Gastroesophageal sphincter (tissue), 4 donors: ENCODE results near the gene POC1A. TPM values are rescaled to one million over a fixed set of nuclear protein-coding genes. Genes with fewer than 3 reads are reported as not detected.

Experiments
- ATAC-seq: fragments of 150-250 bp; one replicate; pipeline ENCODE4 v1.9.1; 2016; ENCODE audit warnings: mild to moderate bottlenecking, moderate library complexity
- H3K27ac ChIP-seq, 4 donors: fragments of 200-600 bp; sonication (generic) in 3 of 4; 1 replicate in 3 of 4; 2 replicates in 1 of 4; pipeline ENCODE4 v1.5.1; 2016 to 2019
- H3K27me3 ChIP-seq: fragments of 200-600 bp; sonication (generic); one replicate; pipeline ENCODE4 v1.5.1; 2019
- H3K36me3 ChIP-seq, 2 donors: fragments of 200-600 bp; sonication (generic); one replicate each; pipeline ENCODE4 v1.5.1; 2019; ENCODE audit warnings: control low read depth in 1 of 2
- H3K4me1 ChIP-seq, 3 donors: fragments of 200-600 bp; sonication (generic); 1 replicate in 2 of 3; 2 replicates in 1 of 3; pipeline ENCODE4 v1.5.1; 2016 to 2019; ENCODE audit warnings: control low read depth in 2 of 3
- H3K4me3 ChIP-seq, 2 donors: fragments of 200-600 bp; sonication (generic); one replicate each; pipeline ENCODE4 v1.5.1; 2019; ENCODE audit warnings: mild to moderate bottlenecking in 1 of 2, moderate library complexity in 1 of 2
- H3K9me3 ChIP-seq, 3 donors: fragments of 200-600 bp; sonication (generic); one replicate each; pipeline ENCODE4 v1.5.1; 2017 to 2019; ENCODE audit warnings: control low read depth in 2 of 3
- EP300 ChIP-seq: sonication (generic); formaldehyde crosslinking; IDR thresholded peaks from one replicate; pipeline ENCODE4 v1.6.1; 2017; ENCODE audit warnings: antibody characterized with exemption, mild to moderate bottlenecking
- POLR2A ChIP-seq, 2 donors: fragments of 450-650 bp; IDR thresholded peaks; one replicate each; pipeline ENCODE4 v1.6.1; 2017; ENCODE audit warnings: antibody characterized with exemption in 2 of 2, mild to moderate bottlenecking in 2 of 2, moderate library complexity in 1 of 2
- POLR2AphosphoS5 ChIP-seq: sonication (generic); formaldehyde crosslinking; IDR thresholded peaks from one replicate; pipeline ENCODE4 v1.6.1; 2017; ENCODE audit warnings: antibody characterized with exemption
- WGBS, 2 donors: methylation state at CpG; one replicate each; pipeline ENCODE4 v1.1.5; 2018; ENCODE audit warnings: low coverage in 1 of 2; 5-methylcytosine and 5-hydroxymethylcytosine counted together
- total RNA-seq, 4 donors: library from RNA; depleted of rRNA; stranded (reverse); fragments of >200 nt; gene quantifications; one replicate each; pipeline ENCODE4 v1.1.0, GENCODE V29; 2016
- TF ChIP-seq, protein P1 (sequence below), 4 experiments: fragments of 200-600 bp in 2 of 4; fragments of 450-650 bp in 2 of 4; sonication (generic) in 1 of 4; IDR thresholded peaks; one replicate each; pipeline ENCODE4 v1.5.1; 2017 to 2019; ENCODE audit warnings: antibody characterized with exemption in 4 of 4, mild to moderate bottlenecking in 2 of 4, moderate library complexity in 2 of 4

The POC1A gene
- total RNA-seq, 4 donors from 2014 or later, result 0.73 to 1.7 (median 0.93) TPM

DNA sequence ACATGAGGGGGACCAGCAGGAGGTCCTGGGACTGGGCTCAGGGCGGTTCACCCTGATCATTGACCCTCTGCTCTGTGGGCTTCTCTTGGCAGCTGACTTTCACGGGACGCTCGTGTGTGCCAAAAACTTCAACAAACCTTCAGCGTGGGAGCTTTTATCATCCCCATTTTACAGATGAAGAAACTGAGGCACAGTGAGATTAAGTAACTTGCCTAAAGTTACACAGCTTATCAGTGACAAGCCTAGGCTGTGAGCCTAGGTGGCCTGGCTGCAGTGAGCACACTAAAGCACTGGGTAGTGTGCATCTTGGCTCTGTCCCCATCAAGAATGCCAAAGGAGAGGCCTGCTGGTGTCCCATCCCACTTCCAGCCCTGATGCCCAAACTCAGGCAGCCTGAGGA is 74.3 kb downstream of the POC1A start:
- H3K27ac ChIP-seq, result no peak overlapping the region
- H3K36me3 ChIP-seq, result no peaks in the 10 kb centered on the region
- H3K27me3 ChIP-seq, result no peaks in the 10 kb centered on the region
- TF ChIP-seq, protein P1, sequence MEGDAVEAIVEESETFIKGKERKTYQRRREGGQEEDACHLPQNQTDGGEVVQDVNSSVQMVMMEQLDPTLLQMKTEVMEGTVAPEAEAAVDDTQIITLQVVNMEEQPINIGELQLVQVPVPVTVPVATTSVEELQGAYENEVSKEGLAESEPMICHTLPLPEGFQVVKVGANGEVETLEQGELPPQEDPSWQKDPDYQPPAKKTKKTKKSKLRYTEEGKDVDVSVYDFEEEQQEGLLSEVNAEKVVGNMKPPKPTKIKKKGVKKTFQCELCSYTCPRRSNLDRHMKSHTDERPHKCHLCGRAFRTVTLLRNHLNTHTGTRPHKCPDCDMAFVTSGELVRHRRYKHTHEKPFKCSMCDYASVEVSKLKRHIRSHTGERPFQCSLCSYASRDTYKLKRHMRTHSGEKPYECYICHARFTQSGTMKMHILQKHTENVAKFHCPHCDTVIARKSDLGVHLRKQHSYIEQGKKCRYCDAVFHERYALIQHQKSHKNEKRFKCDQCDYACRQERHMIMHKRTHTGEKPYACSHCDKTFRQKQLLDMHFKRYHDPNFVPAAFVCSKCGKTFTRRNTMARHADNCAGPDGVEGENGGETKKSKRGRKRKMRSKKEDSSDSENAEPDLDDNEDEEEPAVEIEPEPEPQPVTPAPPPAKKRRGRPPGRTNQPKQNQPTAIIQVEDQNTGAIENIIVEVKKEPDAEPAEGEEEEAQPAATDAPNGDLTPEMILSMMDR (IDR thresholded peaks at IDR 0.05), result no peak
- TF ChIP-seq POLR2AphosphoS5, result no peak
- TF ChIP-seq POLR2A (IDR thresholded peaks at IDR 0.05), result no peak
- no peak for TF ChIP-seq EP300
- ATAC-seq, result no peak
- no peak overlapping the region for H3K4me3 ChIP-seq
- no CpG with 5 or more reads among the region's 5 CpGs for WGBS, 2 donors
- H3K9me3 ChIP-seq, result no peaks in the 10 kb centered on the region
- H3K4me1 ChIP-seq, result peaks cover 0 to 16% (median 0%) of the 10 kb centered on the region in 3 donors

DNA sequence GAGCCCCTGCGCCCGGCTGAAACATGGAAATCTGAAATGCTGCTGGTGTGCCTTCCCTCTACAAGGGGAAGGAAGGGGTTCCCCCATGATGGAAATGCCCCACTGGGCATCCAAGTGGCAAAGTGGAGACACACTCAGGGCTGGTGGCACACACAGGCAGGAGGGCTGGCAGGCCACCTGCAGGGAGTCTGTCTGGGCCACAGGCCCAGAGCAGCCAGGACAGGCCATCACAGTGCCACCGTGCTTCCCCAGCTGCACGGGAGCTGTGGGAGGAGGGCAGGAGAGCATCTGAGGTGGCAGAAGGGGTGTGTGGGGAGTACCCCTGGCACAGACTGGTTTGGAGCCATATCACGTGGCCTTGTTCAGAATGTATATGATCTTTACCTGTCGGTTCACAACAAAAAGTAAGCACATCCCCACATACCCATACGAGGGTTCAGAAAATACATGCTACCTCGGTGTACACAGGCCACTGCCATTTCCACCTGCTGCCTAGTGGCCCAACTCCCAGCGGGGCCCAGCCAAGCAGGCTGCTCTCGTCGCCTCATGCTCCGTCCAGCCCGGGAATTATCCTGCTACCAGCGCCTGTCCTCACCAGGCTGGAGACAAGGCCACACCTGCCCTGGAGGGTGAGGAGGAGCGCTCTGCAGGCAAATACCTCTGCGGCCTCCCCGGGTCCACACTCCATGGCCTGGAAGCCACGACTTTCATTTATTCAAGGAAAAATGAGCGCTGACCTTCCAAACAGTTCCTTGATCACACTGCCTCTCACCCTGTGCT is 75.3 kb downstream of the POC1A start:
- H3K4me3 ChIP-seq, result no peak overlapping the region
- 90 to 100% methylated on average over 2 to 6 of the region's 19 CpGs for WGBS, 2 donors
- no peaks in the 10 kb centered on the region for H3K36me3 ChIP-seq
- H3K27me3 ChIP-seq, result no peaks in the 10 kb centered on the region
- no peak for ATAC-seq
- TF ChIP-seq POLR2A (IDR thresholded peaks at IDR 0.05) (no peak), POLR2AphosphoS5 (no peak), EP300 (no peak)
- TF ChIP-seq, protein P1 (IDR thresholded peaks at IDR 0.05), result no peak
- H3K4me1 ChIP-seq, result peaks cover 0 to 16% (median 0%) of the 10 kb centered on the region in 3 donors
- H3K9me3 ChIP-seq, result no peaks in the 10 kb centered on the region
- H3K27ac ChIP-seq, result no peak overlapping the region

DNA sequence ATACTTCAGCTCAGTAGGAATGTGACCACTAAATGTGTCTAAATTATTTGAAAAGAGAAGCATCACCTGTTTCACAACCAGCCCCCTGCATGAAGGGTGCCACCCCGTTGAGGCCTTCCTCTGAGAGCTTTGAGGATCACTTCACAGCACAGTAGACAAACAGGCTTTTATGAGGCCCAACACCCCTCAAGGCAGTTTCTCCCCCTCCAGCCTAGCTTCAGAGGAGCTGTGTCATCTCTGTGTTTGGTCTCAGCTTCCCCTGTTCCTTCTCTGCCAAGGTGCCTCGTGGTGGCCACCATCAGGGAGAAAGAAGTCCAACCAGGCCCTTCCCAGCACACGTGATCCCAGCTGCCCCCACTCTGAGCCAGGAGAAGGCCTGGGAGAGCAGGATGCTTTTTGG is 76.3 kb downstream of the POC1A start:
- Histone ChIP-seq H3K27me3 (no peaks in the 10 kb centered on the region), H3K4me1 (peaks cover 0 to 16% (median 0%) of the 10 kb centered on the region in 3 donors), H3K27ac (peak overlapping the region in 2 of 4 donors; percentile 51 to 66), H3K9me3 (no peaks in the 10 kb centered on the region), H3K36me3 (no peaks in the 10 kb centered on the region), H3K4me3 (no peak overlapping the region)
- no peak for ATAC-seq
- 53% methylated on average over 2 of the region's 3 CpGs; no CpG with 5 or more reads in 1 of the 2 donors for WGBS, 2 donors
- TF ChIP-seq EP300 (no peak), POLR2A (IDR thresholded peaks at IDR 0.05) (no peak), POLR2AphosphoS5 (no peak)
- TF ChIP-seq, protein P1 (IDR thresholded peaks at IDR 0.05), result no peak

DNA sequence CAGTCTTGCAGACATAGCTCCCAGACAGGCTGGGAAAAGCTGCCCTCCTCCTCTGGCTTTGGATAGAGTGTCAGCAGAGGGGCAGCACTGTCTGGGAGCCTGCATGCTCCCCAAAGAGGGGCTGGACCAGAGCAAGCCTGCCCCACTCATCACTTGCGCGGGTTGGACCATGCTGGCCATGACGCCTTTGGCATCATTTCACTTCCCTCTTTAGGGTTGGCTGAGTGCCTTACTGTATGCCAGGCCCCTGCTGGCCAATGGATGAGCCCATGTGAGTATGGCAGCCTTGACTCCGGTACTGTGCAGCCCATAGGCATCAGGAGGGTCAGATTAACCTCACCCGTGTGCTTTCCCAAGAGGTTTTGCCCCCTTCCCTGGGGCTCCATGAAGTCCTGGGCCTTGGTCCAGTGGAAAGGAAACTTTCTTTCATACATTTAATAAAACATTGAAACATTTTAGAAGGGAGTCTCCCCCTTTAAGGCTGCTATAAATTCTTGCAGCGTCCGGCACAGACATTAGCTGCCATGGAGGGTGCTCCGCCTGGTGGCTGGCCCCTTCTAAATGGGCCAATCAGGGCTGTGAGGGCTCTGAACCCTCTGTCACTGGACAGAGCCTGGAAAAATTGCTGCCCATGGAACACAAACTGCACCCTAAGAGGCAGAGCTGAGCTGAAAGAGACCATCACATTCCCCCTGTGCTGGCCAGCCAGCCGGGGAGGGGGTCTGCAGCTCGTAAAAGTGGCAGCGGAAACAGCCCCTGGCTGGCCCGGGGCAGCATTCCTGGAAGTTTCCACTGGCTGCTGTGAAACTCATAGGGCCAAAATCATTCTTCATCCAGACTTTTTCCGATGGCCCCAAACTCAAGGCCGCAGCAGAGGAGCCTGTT is 77.1 kb downstream of the POC1A start:
- peak; percentile 46 for ATAC-seq
- Histone ChIP-seq H3K9me3 (no peaks in the 10 kb centered on the region), H3K4me1 (peaks cover 0 to 16% (median 0%) of the 10 kb centered on the region in 3 donors), H3K4me3 (no peak overlapping the region), H3K27me3 (no peaks in the 10 kb centered on the region), H3K27ac (peak overlapping the region in 3 of 4 donors; percentile 51 to 66 (median 56)), H3K36me3 (no peaks in the 10 kb centered on the region)
- TF ChIP-seq EP300 (no peak), POLR2A (IDR thresholded peaks at IDR 0.05) (no peak)
- TF ChIP-seq, protein P1 (IDR thresholded peaks at IDR 0.05), result peak in 3 of 4 experiments; percentile 28 to 60 (median 45)
- 24% methylated on average over 4 of the region's 14 CpGs; no CpG with 5 or more reads in 1 of the 2 donors for WGBS, 2 donors
